Large intestine (tissue), 3 donors: ENCODE measurements around the gene MTF1. TPM values are rescaled to one million over a fixed set of nuclear protein-coding genes. Genes with fewer than 3 reads are reported as not detected.

Experiments used
- DNase-seq, 2 donors: peaks; one replicate each; pipeline versions ENCODE4 v3.0.0 to v3.0.0-alpha.2; 2013
- H3K27ac ChIP-seq: one replicate; pipeline ENCODE4 v1.5.1; 2013; ENCODE audit warnings: low read length
- H3K27me3 ChIP-seq: 2 replicates; pipeline ENCODE4 v1.6.1; 2013; ENCODE audit warnings: low read length; ENCODE audit not compliant: control insufficient read depth, insufficient read depth
- H3K36me3 ChIP-seq: 2 replicates; pipeline ENCODE4 v1.6.1; 2013; ENCODE audit warnings: low read length; ENCODE audit not compliant: control insufficient read depth, insufficient read depth
- H3K4me1 ChIP-seq: one replicate; pipeline ENCODE4 v1.6.1; 2013; ENCODE audit warnings: low read length; ENCODE audit not compliant: control insufficient read depth, insufficient read depth
- H3K4me3 ChIP-seq: one replicate; pipeline ENCODE4 v1.5.1; 2013; ENCODE audit warnings: low read length
- H3K9me3 ChIP-seq: one replicate; pipeline ENCODE4 v1.6.1; 2013; ENCODE audit warnings: mild to moderate bottlenecking, low read depth, low read length, moderate library complexity; ENCODE audit not compliant: control insufficient read depth
- WGBS: methylation state at CpG from one replicate; pipeline ENCODE4 v1.1.5; 2013; ENCODE audit warnings: low lambda C conversion rate; ENCODE audit not compliant: insufficient coverage; 5-methylcytosine and 5-hydroxymethylcytosine counted together
- polyA plus RNA-seq: library from polyadenylated mRNA; unstranded; fragments of 120-200 nt; gene quantifications from one replicate; pipeline ENCODE4 v1.2.1, GENCODE V29; 2013

The MTF1 gene
- polyA plus RNA-seq, 1 donor: 6.0 TPM

DNA sequence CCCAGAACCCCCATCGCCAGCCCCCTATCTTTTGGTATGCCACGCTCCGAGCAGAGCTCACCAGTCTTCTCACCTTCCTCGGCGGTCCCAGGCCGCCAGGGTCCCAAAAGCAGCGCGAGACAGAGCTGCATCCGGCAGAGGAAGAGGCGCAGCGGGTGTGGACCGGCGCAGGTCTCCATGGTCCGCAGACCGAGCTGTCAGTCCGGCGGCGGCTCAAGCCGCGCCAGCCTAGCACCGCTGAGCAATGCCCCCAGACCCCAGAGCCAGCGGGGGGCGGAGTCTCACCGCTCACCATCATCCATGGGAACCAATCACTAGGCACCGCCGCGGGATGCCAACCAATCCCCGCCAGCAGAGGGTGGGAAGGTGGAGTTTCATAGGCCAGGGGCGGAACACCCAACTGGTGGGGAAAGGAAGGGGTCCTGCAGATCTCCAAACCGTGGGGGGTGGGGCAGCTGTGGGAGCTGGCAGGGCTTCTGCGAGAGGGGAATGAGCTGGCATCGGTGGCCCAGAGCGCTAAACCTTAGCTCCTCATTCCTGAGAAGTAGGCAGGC, 94.4 kb downstream of the MTF1 start, which contains the start of gene EPHA10:
TSS of gene EPHA10 (minus strand) at position 233 of the 554 bp plus-strand sequence. CDS start at position 179, 54 bp downstream.
- H3K4me3 ChIP-seq: no peak within 1 kb of the TSS
- peaks cover 8% of the 10 kb centered on the region for H3K9me3 ChIP-seq
- DNase-seq: no peak
- peaks cover 77% of the 10 kb centered on the region for H3K27me3 ChIP-seq
- no CpG with 5 or more reads among the region's 33 CpGs for WGBS
- no peaks in the 10 kb centered on the region for H3K4me1 ChIP-seq
- H3K27ac ChIP-seq: no peak within 1 kb of the TSS
- H3K36me3 ChIP-seq: no peaks in the 10 kb centered on the region

GRCh38 chr1:37764414-37764825, 95.0 kb downstream of the MTF1 start:
- H3K27ac ChIP-seq: no peak overlapping the region
- 5% methylated on average over 7 of the region's 29 CpGs for WGBS
- peaks cover 8% of the 10 kb centered on the region for H3K9me3 ChIP-seq
- DNase-seq: peak in 1 of 2 donors; percentile 22
- no peaks in the 10 kb centered on the region for H3K4me1 ChIP-seq
- H3K36me3 ChIP-seq: no peaks in the 10 kb centered on the region
- H3K4me3 ChIP-seq: no peak overlapping the region
- peaks cover 81% of the 10 kb centered on the region for H3K27me3 ChIP-seq

DNA sequence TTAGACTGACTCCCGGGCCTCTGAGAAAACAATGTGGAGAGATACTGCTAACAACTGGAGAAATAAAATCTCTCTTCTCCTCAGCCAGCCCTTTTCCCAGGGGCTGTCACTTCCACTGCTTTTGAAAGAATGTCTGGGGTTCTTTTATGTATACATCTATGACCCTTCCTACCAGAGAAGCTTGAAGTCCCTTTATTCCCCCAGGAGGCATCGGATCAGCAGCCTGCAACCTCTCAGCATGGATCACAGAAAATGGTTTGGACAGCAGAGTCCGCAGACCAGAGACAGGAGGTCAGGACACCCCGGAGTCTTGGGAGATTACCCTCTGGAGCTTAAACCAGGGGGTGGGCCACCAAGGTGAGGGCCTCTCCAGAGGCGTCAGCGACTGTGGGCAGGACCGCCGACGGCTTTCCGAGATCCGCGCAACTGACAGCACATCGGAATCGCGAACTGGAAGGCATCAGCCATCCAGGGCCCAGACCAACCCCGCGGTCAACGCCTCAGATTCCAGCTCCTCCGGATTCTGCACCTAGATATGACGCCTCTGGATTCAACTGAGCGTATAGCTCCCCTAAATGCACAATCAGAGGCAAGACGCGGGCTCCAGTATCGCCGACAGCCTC, 95.5 kb downstream of the MTF1 start:
- no CpG with 5 or more reads among the region's 25 CpGs for WGBS
- peaks cover 84% of the 10 kb centered on the region for H3K27me3 ChIP-seq
- no peak for DNase-seq
- peaks cover 8% of the 10 kb centered on the region for H3K9me3 ChIP-seq
- H3K27ac ChIP-seq: no peak overlapping the region
- H3K4me3 ChIP-seq: no peak overlapping the region
- H3K4me1 ChIP-seq: no peaks in the 10 kb centered on the region
- no peaks in the 10 kb centered on the region for H3K36me3 ChIP-seq

- peaks cover 91% of the 10 kb centered on the region for H3K27me3 ChIP-seq
These were observed 96.9 kb downstream of the MTF1 start for GRCh38 chr1:37762516-37762915.

GRCh38 chr1:37761416-37762095, 97.8 kb downstream of the MTF1 start:
- Histone ChIP-seq H3K36me3 (no peaks in the 10 kb centered on the region), H3K4me1 (no peaks in the 10 kb centered on the region), H3K27me3 (peaks cover 91% of the 10 kb centered on the region), H3K9me3 (peaks cover 8% of the 10 kb centered on the region), H3K4me3 (no peak overlapping the region), H3K27ac (no peak overlapping the region)
- no CpG with 5 or more reads among the region's 68 CpGs for WGBS
- no peak for DNase-seq

More at GRCh38 chr1:37762516-37762915, 96.9 kb downstream of the MTF1 start:
- no peak overlapping the region for H3K27ac ChIP-seq
- H3K36me3 ChIP-seq: no peaks in the 10 kb centered on the region
- 80% methylated on average over 1 of the region's 2 CpGs for WGBS
- no peaks in the 10 kb centered on the region for H3K4me1 ChIP-seq
- H3K4me3 ChIP-seq: no peak overlapping the region
- peaks cover 8% of the 10 kb centered on the region for H3K9me3 ChIP-seq
- no peak for DNase-seq

Other genes with a start within 250 kb of the MTF1 start
- 2.2 TPM for gene RSPO1, start 224.7 kb downstream of the MTF1 start, polyA plus RNA-seq
- 10.1 TPM for gene CDCA8, start 167.1 kb downstream of the MTF1 start, polyA plus RNA-seq
- gene EPHA10, start 94.5 kb downstream of the MTF1 start, polyA plus RNA-seq: 1.2 TPM
- gene MANEAL, start 65.7 kb downstream of the MTF1 start, polyA plus RNA-seq: 5.6 TPM
- 35.2 TPM for gene C1orf122, start 51.8 kb downstream of the MTF1 start, polyA plus RNA-seq
- gene YRDC, start 51.4 kb downstream of the MTF1 start, polyA plus RNA-seq: 14.7 TPM
- gene INPP5B, start 87.5 kb upstream of the MTF1 start, polyA plus RNA-seq: 18.8 TPM
- gene SF3A3, start 130.4 kb upstream of the MTF1 start, polyA plus RNA-seq: 49.9 TPM
- 11.3 TPM for gene FHL3, start 145.9 kb upstream of the MTF1 start, polyA plus RNA-seq
- gene UTP11, start 153.1 kb upstream of the MTF1 start, polyA plus RNA-seq: 39.0 TPM
- 0.06 TPM for gene POU3F1, start 187.2 kb upstream of the MTF1 start, polyA plus RNA-seq